IMR-90 (cell line): ENCODE measurements around the gene CFAP299. TPM values are rescaled to one million over a fixed set of nuclear protein-coding genes. Genes with fewer than 3 reads are reported as not detected.

Source experiments
- ATAC-seq: fragments of 200-7000 bp; cut with Tn5 transposase; 2 replicates; pipeline ENCODE4 v1.9.1; 2020; ENCODE audit warnings: low read depth, mild to moderate bottlenecking, moderate library complexity
- BruUV-seq: library from RNA; stranded (reverse); fragments of 400-500 nt; replicated peaks from 2 replicates; lab custom pipeline; 2021; lab: Mats Ljungman, UMichigan
- CTCF ChIA-PET: fragments of 300-600 bp; formaldehyde crosslinking; extraction: SDS; loops from one replicate; lab custom pipeline; 2021; ENCODE audit warnings: antibody characterized with exemption; lab: Yijun Ruan, JAX
- POLR2A ChIA-PET: fragments of 300-600 bp; sonication (Branson Sonifier 250); formaldehyde crosslinking; loops from one replicate; lab custom pipeline; 2022; ENCODE audit warnings: antibody characterized with exemption; ENCODE audit not compliant: unreplicated experiment; lab: Charles Lee
- DNase-seq: peaks from one replicate; pipeline ENCODE4 v3.0.0; 2013
- H2AFZ ChIP-seq: replicated peaks from 2 replicates; pipeline ENCODE3; 2013; ENCODE audit warnings: low read length, mild to moderate bottlenecking; ENCODE audit not compliant: poor library complexity
- H2AK5ac ChIP-seq: 2 replicates; pipeline ENCODE4 v1.6.1; 2013; ENCODE audit warnings: low read depth, low read length, inconsistent platforms
- H2AK9ac ChIP-seq: replicated peaks from 2 replicates; pipeline ENCODE3; 2013; ENCODE audit warnings: mild to moderate bottlenecking, low read depth, low read length, moderate library complexity; ENCODE audit not compliant: poor library complexity
- H2BK120ac ChIP-seq: 2 replicates; pipeline ENCODE4 v1.6.1; 2013; ENCODE audit warnings: low read depth, low read length, inconsistent platforms
- H2BK15ac ChIP-seq: 3 replicates; pipeline ENCODE4 v1.6.1; 2013; ENCODE audit warnings: low read depth, low read length, inconsistent platforms
- H2BK20ac ChIP-seq: 2 replicates; pipeline ENCODE4 v1.6.1; 2013; ENCODE audit warnings: low read depth, mild to moderate bottlenecking, inconsistent platforms, low read length, moderate library complexity
- H2BK5ac ChIP-seq: 2 replicates; pipeline ENCODE4 v1.6.1; 2013; ENCODE audit warnings: mild to moderate bottlenecking, low read depth, low read length, inconsistent platforms; ENCODE audit not compliant: poor library complexity, severe bottlenecking
- H3K14ac ChIP-seq: replicated peaks from 2 replicates; pipeline ENCODE4 v1.6.1; 2013; ENCODE audit warnings: low read depth, low read length, inconsistent platforms
- H3K18ac ChIP-seq: 2 replicates; pipeline ENCODE4 v1.6.1; 2013; ENCODE audit warnings: low read depth, low read length, control low read depth
- H3K23ac ChIP-seq: 2 replicates; pipeline ENCODE4 v1.6.1; 2013; ENCODE audit warnings: low read depth, low read length, inconsistent platforms
- H3K27ac ChIP-seq: 2 replicates; pipeline ENCODE4 v1.5.1; 2013; ENCODE audit warnings: mild to moderate bottlenecking, control low read depth, low read length; ENCODE audit not compliant: insufficient read depth
- H3K27me3 ChIP-seq: 2 replicates; pipeline ENCODE4 v1.6.1; 2013; ENCODE audit warnings: low read length; ENCODE audit not compliant: control insufficient read depth, insufficient read depth
- H3K36me3 ChIP-seq: 2 replicates; pipeline ENCODE4 v1.6.1; 2013; ENCODE audit warnings: low read length, mixed read lengths; ENCODE audit not compliant: control insufficient read depth, insufficient read depth
- H3K4ac ChIP-seq: 2 replicates; pipeline ENCODE4 v1.6.1; 2013; ENCODE audit warnings: low read depth, low read length, inconsistent platforms
- H3K4me1 ChIP-seq: 2 replicates; pipeline ENCODE4 v1.6.1; 2013; ENCODE audit warnings: low read length, mixed read lengths; ENCODE audit not compliant: control insufficient read depth, insufficient read depth
- H3K4me2 ChIP-seq: 2 replicates; pipeline ENCODE4 v1.6.1; 2013; ENCODE audit warnings: low read depth, mild to moderate bottlenecking, control low read depth, low read length, moderate library complexity
- H3K4me3 ChIP-seq: 2 replicates; pipeline ENCODE4 v1.5.1; 2013; ENCODE audit warnings: low read depth, mild to moderate bottlenecking, control low read depth, low read length, moderate library complexity; ENCODE audit not compliant: insufficient read depth
- H3K56ac ChIP-seq: 2 replicates; pipeline ENCODE4 v1.6.1; 2013; ENCODE audit warnings: low read length, inconsistent platforms; ENCODE audit not compliant: insufficient read depth; ENCODE audit errors: extremely low read depth
- H3K79me1 ChIP-seq, 2 experiments: 2 replicates each; pipeline ENCODE4 v1.6.1; 2013; ENCODE audit warnings: low read length in 2 of 2, inconsistent platforms in 1 of 2, low read depth in 1 of 2
- H3K9ac ChIP-seq: 2 replicates; pipeline ENCODE4 v1.6.1; 2013; ENCODE audit warnings: low read depth, low read length, control low read depth
- H3K9me1 ChIP-seq: 2 replicates; pipeline ENCODE4 v1.6.1; 2013; ENCODE audit warnings: low read length, inconsistent platforms; ENCODE audit not compliant: insufficient read depth
- H3K9me3 ChIP-seq: 2 replicates; pipeline ENCODE4 v1.6.1; 2013; ENCODE audit warnings: low read length; ENCODE audit not compliant: control insufficient read depth, insufficient read depth
- H4K20me1 ChIP-seq: 2 replicates; pipeline ENCODE4 v1.6.1; 2013; ENCODE audit warnings: low read length, inconsistent platforms; ENCODE audit not compliant: insufficient read depth
- H4K5ac ChIP-seq: 2 replicates; pipeline ENCODE4 v1.6.1; 2013; ENCODE audit warnings: mild to moderate bottlenecking, low read depth, low read length, control low read depth
- H4K8ac ChIP-seq, 2 experiments: 2 replicates each; pipeline ENCODE4 v1.6.1; 2013; ENCODE audit warnings: low read depth in 2 of 2, low read length in 2 of 2, control low read depth in 1 of 2, inconsistent platforms in 1 of 2
- H4K91ac ChIP-seq: 2 replicates; pipeline ENCODE4 v1.6.1; 2013; ENCODE audit warnings: low read depth, low read length, inconsistent platforms; ENCODE audit not compliant: insufficient read depth
- BHLHE40 ChIP-seq: fragments of 150-350 bp; IDR thresholded peaks from 2 replicates; pipeline ENCODE4 v1.6.1; 2016; ENCODE audit warnings: mild to moderate bottlenecking, low read depth, low read length
- CHD1 ChIP-seq: IDR thresholded peaks from 2 replicates; pipeline ENCODE4 v1.6.1; 2012; ENCODE audit warnings: low read depth, low read length, improper control_type of control experiment
- FOS ChIP-seq: fragments of 150-350 bp; IDR thresholded peaks from 2 replicates; pipeline ENCODE4 v1.6.1; 2016; ENCODE audit warnings: low read depth, low read length
- MAZ ChIP-seq: IDR thresholded peaks from 2 replicates; pipeline ENCODE4 v1.6.1; 2012; ENCODE audit warnings: low read depth, mild to moderate bottlenecking, low read length, improper control_type of control experiment, moderate library complexity, borderline replicate concordance
- MXI1 ChIP-seq: IDR thresholded peaks from 2 replicates; pipeline ENCODE4 v1.6.1; 2012; ENCODE audit warnings: low read depth, mild to moderate bottlenecking, low read length, moderate library complexity, borderline replicate concordance
- RFX5 ChIP-seq: IDR thresholded peaks from 2 replicates; pipeline ENCODE4 v1.8.0; 2012; ENCODE audit warnings: low read depth, mild to moderate bottlenecking, low read length, moderate library complexity
- WGBS, 2 experiments: methylation state at CpG; one replicate each; pipeline versions ENCODE4 v1.1.5 to v1.1.7; 2013; ENCODE audit warnings: missing lambda C conversion rate in 2 of 2; ENCODE audit not compliant: insufficient read length in 1 of 2; ENCODE audit errors: extremely low coverage in 2 of 2; 5-methylcytosine and 5-hydroxymethylcytosine counted together
- dilution Hi-C: fragments of 300-500 bp; cut with HindIII; formaldehyde crosslinking; loops from one replicate; pipeline ENCODE4 v1.14.3; 2018; ENCODE audit warnings: low sequenced_read_pairs; ENCODE audit not compliant: unreplicated experiment
- in situ Hi-C: fragments of 300-500 bp; cut with MboI; formaldehyde crosslinking; loops from 3 replicates; pipeline ENCODE4 v1.14.3; 2019; ENCODE audit warnings: low sequenced_read_pairs, inconsistent platforms, mixed read lengths
- intact Hi-C: fragments of 100-400 bp; cut with micrococcal nuclease; formaldehyde crosslinking; loops from 2 replicates; pipeline ENCODE4 v1.10.0; 2022
- polyA plus RNA-seq, 3 experiments: library from polyadenylated mRNA; depleted of rRNA; stranded (reverse); fragments of >200 nt; gene quantifications; 2 replicates each; pipeline ENCODE4 v1.2.3, GENCODE V29; 2012; ENCODE audit warnings: low replicate concordance in 1 of 3
- total RNA-seq: library from RNA; depleted of rRNA; stranded (reverse); fragments of >200 nt; gene quantifications from 2 replicates; pipeline ENCODE4 v1.2.3, GENCODE V29; 2012
- TF ChIP-seq, protein P1 (sequence below): fragments of 150-350 bp; IDR thresholded peaks from 2 replicates; pipeline ENCODE4 v1.6.1; 2016; ENCODE audit warnings: low read depth, mild to moderate bottlenecking, low read length, moderate library complexity, borderline replicate concordance

CFAP299 gene
- total and polyA plus RNA-seq, 2 of the 4 experiments (the other 2 are of a cell fraction), result 1.0 to 1.1 TPM

DNA sequence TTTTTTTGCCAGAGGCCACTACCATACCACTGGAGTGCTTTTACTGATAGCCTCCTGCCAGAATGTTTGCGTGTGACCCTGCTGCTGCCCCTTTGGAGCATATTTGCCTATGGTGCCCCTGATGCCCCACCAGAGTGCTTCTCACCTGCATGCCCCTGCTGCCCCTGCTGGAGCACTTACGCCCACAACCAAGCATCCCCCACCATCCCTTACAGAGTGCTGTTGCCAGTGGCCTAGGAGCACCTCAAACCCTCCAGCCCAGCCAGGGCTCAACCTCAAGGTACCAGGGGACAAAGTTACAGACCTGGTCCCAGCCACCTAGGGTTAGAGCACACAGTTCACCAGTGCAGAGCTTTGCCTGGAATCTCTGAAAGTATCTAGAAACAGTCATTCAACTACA lies 207.2 kb downstream of the CFAP299 start:
- Histone ChIP-seq H3K9me3 (no peaks in the 10 kb centered on the region), H3K18ac (peak overlapping the region; percentile 57), H2BK120ac (no peak overlapping the region; the same call in 1 of the 2 replicates), H2BK15ac (no peak overlapping the region), H3K56ac (no peak overlapping the region), H3K27ac (no peak overlapping the region), H4K8ac (no peak overlapping the region), H2BK5ac (no peak overlapping the region), H3K79me1 (no peaks in the 10 kb centered on the region), H3K4me3 (no peak overlapping the region), H4K20me1 (no peaks in the 10 kb centered on the region), H3K36me3 (no peaks in the 10 kb centered on the region), H4K91ac (no peak overlapping the region), H3K14ac (no peak overlapping the region), H3K9me1 (no peaks in the 10 kb centered on the region), H3K4ac (no peak overlapping the region), H3K9ac (no peak overlapping the region), H3K27me3 (peaks cover 2% of the 10 kb centered on the region; the same call in 1 of the 2 replicates), H4K5ac (no peak overlapping the region), H2AFZ (no peak overlapping the region), H3K4me2 (no peak overlapping the region), H3K4me1 (peaks cover 2% of the 10 kb centered on the region; the same call in 1 of the 2 replicates), H2AK9ac (no peak overlapping the region), H2BK20ac (no peak overlapping the region), H2AK5ac (peak overlapping the region; percentile 6; the same call in 1 of the 2 replicates), H3K23ac (no peak overlapping the region)
- ChIA-PET CTCF (no interaction called here), POLR2A (no interaction called here)
- TF ChIP-seq CHD1, result no peak
- no peak for TF ChIP-seq MXI1
- no peak for TF ChIP-seq BHLHE40
- no peak for TF ChIP-seq RFX5
- no peak for TF ChIP-seq MAZ
- TF ChIP-seq FOS, result no peak
- TF ChIP-seq, protein P1, sequence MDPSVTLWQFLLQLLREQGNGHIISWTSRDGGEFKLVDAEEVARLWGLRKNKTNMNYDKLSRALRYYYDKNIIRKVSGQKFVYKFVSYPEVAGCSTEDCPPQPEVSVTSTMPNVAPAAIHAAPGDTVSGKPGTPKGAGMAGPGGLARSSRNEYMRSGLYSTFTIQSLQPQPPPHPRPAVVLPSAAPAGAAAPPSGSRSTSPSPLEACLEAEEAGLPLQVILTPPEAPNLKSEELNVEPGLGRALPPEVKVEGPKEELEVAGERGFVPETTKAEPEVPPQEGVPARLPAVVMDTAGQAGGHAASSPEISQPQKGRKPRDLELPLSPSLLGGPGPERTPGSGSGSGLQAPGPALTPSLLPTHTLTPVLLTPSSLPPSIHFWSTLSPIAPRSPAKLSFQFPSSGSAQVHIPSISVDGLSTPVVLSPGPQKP, result no peak
- WGBS, 2 experiments, result no CpG with 5 or more reads among the region's 2 CpGs
- no TSS peak for BruUV-seq
- in situ Hi-C loops, result no loop called here
- ATAC-seq (no peak), DNase-seq (no peak)
- intact Hi-C loops, result no loop called here
- dilution Hi-C loops, result no loop called here
